ENCODE measurements around the gene SUSD4.
"Not testable (repeated sequence)": the region's sequence is repeated elsewhere in the genome, so short reads cannot be mapped to it uniquely, and the experiment has no call there.

Gene SUSD4

DNA sequence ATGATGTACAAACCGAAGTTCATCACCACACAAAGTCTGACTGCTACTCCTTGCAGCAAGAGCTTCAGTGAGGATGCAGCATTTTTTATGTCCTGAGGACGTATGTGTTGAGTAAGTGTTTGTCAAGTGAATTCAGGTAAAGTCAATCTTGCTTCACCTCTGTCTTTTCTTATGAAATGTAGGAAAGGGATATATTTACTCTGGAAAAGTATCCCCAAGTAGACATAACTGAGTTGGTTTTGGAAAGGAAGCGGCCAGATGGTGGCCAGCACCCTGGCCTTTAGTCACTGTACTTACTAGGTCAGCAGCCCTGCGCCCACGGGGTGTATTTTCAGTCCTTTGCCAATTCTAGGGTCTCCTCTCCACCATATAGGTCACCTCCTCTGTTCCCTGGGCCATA, 75.2 kb downstream of the SUSD4 start:
- DNase-seq, result no peak

DNA sequence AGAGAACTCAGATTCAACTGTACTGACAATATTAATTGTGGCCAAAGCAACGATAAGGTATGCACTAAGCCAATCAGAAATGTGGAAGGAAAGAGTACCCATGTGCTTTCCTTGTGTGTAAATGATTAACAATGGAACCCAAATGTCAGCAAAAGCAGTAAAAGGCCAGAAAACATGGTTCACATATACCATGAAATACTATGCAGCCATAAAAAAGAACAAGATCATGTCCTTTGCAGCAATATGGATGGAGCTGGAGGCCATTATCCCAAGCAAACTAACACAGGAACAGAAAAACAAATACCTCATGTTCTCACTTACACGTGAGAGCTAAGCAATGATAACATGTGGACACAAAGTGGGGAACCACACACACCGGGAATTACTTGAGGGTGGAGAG, 78.5 kb downstream of the SUSD4 start:
- no peak for DNase-seq

DNA sequence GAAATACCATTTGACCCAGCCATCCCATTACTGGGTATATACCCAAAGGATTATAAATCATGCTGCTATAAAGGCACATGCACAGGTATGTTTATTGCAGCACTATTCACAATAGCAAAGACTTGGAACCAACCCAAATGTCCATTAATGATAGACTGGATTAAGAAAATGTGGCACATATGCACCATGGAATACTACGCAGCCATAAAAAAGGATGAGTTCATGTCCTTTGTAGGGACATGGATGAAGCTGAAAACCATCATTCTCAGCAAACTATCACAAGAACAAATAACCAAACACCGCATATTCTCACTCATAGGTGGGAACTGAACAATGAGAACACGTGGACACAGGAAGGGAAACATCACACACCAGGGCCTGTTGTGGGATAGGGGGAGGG, 80.3 kb downstream of the SUSD4 start:
- DNase-seq, result not testable (repeated sequence)

DNA sequence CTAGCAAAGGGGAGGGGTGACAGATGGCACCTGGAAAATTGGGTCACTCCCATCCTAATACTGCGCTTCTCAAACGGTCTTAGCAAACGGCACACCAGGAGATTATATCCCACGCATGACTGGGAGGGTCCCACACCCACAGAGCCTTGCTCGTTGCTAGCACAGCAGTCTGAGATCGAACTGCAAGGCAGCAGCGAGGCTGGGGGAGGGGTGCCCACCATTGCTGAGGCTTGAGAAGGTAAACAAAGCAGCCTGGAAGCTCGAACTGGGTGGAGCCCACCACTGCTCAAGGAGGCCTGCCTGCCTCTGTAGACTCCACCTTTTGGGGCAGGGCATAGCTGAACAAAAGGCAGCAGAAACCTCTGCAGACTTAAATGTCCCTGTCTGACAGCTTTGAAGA, 85.7 kb downstream of the SUSD4 start:
- not testable (repeated sequence) for DNase-seq

DNA sequence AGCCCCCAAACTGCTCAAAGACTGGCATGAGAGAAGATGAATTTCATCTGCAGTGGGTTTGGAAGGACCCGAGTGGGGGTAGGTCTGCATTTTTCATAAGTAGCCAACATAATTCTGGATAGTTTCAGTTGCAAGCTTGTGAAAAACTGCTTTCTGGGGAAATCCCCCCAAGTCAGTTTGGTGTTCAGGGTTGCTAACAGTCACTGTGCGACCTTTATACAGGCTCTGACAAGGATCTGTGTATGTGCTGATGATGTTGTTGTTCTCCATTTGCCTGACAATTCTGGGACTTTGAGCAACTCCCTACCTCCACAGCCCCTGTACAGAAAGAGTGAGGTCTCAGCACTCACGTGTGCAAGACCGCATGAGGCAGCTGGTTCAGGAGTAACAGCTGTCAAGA, 87.9 kb downstream of the SUSD4 start:
- no peak for DNase-seq

DNA sequence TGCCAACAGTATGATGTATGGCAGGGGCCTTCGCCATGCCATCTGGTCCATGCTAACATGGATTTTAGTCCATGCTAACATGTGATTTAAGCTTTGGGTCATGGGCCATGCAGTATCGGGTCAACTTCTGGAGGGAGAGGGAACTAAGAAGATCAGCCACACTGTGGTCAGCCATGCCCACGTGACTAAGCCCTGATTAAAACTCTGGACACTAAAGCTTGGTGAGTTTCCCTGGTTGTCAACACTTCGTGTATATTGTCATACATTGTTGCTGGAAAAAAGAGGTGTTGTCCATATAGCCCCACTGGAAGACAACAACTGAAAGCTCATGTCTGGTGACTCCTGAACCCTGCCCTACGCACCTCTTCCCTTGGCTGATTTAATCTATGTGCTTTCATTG, 90.5 kb downstream of the SUSD4 start:
- no peak for DNase-seq

DNA sequence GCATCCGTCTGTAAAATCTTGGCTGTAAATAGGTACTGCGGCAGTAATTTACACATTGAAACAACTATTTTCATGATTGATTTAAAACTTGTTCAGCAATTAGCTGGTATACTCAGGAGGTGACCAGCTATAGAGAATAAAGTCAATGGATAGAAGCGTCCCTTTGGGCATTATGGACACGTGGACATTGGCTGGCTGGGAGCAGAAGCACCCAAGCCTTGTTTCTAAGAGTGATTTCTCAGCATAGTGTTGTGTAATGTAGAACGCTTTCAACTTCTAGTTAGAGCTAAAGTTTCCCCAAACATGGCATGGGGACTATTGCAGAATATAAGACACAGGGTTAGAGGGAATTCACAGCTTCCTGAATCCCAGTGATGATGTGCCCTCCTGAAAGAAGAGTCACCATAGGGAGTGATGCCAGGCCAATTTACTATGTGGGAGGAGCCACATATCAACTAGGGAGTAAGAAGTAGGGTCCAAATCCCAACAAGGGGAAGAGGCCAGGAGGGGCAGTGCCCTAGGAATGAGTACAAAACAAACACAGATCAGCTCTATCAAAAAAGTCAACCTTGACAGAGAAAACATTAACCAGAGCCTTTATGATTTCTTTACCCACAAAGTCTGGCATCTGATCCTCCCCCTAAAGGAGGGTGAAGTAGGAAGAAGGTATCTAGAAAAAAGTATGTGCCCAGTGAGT, 92.7 kb downstream of the SUSD4 start:
- DNase-seq, result no peak

DNA sequence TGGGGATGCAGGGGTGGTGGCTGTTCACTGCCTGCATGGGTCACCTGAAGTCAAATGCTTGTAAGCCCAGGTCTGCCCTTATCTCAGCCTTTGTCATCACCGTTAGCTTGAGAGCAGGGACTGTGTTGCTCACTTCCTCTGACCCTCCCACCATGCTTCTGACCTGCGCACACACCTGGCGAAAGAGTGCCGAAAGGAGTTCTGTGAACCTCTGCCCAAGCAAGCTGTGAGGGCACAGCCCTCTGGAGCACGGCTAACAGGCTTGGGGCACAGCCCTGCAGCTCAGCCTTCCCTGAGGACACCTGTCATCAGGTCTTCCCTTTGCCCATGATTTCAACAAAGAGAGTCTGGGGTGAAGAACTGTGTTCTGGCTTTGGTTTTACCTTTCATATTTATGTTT, 93.8 kb downstream of the SUSD4 start:
- DNase-seq, result no peak

DNA sequence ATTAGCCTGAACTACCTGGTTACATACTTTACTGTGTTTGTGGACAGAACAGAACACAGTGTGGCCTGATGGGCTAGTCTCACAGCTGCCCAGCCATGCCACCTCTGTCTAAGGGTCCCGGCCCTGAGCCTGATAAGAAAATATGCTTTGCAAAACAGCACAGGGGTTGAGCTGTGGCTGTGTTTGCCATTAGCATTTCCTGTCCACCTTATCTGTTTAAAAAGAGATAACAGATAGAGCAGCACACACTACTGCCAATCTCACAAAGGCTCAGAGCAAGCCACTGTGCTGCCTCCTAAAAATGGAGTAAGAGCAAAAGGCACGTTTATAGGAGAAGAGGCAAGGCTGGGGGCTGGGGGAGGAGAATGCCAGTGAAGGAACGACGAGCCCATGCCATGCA, 95.0 kb downstream of the SUSD4 start:
- no peak for DNase-seq

DNA sequence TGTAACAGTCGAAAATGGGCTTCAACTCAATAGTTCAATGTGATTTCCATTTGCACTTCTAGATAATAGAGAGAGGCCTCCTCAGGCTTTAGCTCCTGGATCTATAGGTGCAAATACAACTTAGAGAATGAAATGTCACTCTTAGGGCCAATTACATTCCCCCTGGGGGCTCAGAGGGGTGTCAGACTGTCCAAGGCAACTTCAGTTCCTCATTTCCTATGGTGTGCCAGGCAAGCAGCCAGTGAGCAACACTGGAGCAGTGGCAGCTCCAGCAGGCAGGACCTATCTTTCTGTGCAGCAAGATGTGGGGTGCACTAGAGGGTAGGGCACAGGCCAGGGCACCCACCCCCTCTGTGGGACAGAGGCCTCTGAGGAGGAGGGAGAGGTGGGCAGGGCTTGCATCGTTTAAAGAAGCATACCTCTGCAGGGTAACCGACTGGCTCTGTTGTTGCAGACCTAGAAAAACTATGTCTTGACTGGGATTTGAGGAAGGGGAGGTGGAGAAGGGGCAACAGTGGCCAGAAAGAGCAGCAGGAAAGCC, 97.3 kb downstream of the SUSD4 start:
- no peak for DNase-seq

DNA sequence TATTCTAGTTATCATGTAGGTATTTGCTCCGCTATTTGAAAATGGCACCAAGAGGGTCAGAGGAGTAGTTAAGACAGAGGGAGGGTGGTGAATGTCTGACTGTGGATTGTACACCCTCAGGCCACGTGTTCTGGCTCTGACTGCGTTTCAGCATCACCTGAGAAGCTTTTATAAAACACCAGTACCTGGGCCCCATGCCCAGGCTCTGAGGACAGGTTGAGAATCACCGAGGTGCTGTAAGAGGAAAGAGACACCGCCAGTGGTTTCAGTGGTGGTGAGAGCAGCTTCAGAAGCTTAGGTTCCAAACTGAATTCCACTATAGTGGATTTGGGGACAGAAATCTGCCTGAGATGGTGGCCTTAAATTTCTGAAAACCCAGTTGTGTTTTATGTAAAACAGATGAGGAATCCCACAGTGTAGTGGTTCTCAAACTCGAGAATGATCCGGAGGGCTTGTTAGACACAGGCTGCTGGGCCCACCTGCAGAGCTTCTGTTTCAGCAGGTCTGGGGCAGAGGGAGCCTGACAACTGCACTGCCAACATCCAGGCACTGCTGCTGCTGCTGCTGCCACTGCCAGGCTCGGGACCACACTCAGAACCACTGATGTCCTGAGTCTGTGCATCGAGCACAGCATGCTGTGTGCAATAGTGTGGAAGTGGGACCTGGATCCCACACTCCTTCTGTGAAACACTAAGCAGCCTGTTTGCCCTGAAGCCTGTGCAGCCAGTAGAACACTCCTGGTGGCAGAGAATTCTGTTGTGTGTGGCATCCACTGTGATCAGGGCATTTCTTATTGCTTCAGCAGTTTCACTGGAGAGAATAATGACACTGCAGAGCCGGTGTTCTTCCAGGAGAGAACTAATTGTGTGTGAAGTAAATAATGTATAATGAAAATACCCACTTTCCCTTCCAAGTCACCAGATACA, 98.7 kb downstream of the SUSD4 start:
- no peak for DNase-seq

DNA sequence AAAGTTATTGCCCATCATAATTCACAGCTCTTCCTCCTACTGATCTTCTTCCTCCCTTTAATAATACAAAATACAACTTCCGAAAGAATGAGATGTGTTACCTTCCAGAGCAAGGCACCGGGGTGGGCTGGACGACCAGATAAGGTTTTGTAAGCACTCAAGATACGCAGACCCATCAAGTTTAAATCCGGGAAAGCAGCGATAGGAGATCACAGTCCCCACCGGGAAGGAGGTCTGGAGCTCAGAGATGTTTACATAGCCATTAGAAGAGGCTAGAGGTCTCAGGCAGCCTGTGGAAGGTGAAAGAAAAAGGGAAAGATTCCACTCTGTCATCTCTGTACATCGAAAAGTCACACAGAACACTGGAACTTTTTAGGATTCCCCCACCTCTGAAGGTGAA, 99.4 kb downstream of the SUSD4 start:
- DNase-seq, result no peak

DNA sequence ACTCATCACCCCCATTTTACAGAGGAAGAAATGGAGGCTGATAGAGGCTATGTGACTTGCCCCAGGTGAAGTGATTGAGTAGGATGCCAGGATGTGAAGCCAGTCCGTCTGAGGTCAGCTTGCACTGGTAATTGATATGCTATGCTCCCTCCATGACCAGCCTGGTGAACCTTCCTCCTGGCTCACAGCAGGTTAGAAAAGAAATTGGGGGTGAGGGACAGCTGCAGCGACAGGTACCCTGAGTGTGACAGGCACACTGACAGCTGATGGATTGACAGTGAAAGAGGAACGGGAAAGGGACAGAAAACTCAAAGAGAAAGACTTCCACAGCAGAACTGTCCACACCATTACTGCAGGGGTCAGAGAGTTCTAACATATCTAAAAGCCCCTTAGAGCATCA, 102.1 kb downstream of the SUSD4 start:
- DNase-seq, result no peak

DNA sequence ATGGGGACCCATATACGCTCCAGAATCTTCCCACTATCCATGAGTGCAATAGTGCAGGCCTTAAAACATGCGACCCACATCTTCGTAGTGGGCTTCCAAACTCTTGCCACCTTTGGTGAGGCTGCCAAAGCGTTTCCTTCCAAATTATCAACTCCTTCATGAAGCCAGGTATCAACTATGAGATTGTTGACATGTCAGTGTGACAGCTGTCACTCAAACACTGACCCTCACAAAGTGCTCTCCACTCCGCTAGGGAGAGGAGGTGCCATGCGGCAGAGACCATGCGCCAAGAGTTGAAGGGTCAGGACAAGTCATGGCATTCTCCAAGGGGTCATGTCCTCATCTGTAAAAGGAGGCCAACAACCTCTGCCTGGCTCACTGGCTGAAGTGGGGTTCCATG, 103.3 kb downstream of the SUSD4 start:
- DNase-seq, result no peak

DNA sequence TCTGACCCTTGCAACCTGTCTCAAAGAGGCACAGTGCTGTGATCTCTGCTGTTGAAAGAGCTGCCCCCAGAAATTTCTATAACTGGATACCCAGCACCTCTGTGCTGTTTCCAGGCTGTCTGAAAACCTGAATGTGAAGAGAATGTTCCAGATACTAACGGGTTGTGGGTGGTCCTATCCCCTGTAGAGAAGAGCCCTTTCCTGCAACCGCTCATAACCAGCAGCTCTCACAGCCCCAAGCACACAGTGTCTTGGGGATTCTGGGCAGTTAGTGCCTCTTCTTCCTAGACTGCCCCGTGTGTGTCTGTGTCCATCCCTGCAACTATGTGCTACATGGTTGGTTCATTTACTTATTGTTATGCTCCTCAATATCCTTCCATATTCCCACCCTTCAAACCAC, 104.5 kb downstream of the SUSD4 start:
- no peak for DNase-seq

DNA sequence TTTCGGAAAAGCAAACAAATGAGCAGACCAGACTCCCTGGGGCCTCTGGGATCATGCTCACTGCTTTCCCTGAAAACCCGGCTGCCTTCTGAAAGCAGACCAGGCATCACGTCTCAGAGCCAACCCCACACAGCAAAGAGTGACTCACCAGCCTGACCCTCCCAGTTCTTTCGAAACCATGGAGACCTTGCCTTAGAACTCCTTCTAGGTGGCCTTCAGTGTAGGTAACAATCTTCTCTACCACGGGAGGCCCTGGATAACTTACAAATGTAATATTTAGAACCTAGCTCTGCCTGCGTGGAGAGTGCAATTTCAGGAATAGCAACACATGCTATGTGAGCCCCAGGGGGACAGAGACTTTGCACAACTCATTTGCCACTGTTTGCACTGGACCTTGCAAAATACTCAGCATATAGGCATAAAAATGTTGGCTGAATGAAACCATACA, 105.2 kb downstream of the SUSD4 start:
- no peak for DNase-seq

DNA sequence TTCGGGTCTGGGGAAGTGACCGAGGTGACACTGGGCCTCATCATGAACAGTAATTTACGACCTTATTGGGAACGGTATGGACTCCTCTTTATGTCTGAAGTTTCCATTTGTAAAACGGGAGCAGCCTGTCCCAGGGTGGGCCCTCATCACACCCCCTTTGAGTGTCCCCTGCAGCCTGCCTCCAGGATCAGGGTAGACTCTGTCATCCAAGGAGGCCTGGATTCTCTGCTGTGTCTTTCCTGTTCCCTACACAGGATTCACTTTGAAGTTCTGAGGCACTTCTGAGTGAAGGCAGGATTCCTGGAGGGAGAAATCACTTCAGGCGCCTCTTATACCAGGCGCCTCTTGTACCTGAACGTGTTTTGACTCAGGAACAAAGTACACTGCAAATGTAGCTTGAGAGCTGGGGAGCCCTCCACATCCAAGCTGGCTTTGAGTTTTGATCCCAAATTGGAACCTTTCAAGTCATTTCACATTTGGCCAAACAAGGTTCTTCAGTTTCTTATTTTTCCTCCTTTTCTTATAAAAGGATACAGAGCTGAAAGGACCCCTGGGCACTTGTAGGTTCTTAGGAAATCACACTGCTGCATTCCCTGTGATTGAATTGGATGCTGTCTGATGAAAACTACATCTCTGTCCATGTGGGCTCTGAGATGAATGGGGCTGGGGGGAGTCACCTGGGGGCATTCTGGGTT, 106.0 kb downstream of the SUSD4 start:
- DNase-seq, result no peak

DNA sequence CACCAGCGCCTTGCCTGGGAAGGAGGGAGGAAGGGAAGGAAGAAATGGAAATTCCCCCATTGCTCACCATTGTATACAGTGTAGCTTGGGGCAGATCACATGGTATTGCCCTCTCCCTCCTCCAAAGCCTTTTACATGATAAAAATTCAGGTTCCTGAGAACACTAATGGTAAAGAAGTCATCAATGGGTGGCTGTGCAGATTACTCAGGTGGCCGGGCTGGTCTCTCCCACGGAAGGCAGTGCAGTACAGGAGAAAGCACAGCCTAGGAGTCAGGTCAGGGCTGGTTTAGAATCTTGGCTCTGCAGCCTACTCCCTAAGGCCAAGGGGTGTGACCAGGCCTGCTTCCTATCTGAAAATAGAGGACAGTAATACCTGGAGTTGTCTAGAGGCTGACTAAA, 107.9 kb downstream of the SUSD4 start:
- no peak for DNase-seq

DNA sequence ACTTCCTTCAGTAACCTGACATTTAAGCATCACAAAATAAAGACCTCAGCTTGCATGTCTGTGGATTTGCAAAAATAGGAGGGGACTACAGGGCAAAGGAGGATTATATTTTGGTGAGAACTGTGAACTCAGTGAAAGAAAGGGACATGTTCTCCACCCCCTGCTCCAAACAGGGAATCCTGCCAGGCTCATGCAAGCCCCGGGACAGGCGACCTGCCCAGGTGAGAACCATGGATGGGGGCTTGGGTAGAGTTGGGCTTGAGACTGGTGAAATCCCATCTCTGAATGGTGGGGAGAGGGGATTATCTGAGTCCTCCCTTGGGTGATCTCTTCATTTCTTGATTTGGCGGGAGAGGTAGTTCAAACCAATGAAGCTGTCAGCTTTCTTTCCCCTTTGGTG, 110.1 kb downstream of the SUSD4 start:
- DNase-seq, result no peak

DNA sequence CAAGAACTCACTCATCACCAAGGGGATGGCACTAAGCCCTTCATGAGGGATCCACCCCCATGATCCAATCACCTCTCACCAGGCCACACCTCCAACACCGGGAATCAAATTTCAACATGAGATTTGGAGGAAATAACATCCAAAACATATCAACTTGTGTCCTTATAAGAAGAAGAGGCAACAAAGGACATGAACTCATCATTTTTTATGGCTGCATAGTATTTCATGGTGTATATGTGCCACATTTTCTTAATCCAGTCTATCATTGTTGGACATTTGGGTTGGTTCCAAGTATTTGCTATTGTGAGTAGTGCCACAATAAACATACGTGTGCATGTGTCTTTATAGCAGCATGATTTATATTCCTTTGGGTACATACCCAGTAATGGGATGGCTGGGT, 112.6 kb downstream of the SUSD4 start:
- DNase-seq, result not testable (repeated sequence)

DNA sequence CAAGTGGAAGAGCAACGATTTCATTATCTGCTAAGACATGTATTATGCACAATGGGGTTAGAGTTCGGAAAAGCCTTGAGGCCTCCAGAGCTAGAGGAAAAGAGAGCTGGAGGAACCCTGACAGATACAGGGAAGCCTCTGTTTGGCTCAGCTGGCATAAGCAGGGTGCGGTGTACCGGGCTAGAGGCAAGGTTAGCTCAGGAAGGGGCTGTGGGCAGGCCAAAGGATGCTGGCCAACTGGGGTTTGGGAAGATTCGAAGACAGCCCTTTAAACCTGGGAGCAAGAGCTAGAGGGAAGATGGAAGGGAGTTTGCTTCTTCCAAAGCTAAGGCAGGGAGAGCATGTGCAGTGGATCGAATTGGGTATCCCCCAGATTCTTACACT, 113.4 kb downstream of the SUSD4 start:
- DNase-seq, result no peak

DNA sequence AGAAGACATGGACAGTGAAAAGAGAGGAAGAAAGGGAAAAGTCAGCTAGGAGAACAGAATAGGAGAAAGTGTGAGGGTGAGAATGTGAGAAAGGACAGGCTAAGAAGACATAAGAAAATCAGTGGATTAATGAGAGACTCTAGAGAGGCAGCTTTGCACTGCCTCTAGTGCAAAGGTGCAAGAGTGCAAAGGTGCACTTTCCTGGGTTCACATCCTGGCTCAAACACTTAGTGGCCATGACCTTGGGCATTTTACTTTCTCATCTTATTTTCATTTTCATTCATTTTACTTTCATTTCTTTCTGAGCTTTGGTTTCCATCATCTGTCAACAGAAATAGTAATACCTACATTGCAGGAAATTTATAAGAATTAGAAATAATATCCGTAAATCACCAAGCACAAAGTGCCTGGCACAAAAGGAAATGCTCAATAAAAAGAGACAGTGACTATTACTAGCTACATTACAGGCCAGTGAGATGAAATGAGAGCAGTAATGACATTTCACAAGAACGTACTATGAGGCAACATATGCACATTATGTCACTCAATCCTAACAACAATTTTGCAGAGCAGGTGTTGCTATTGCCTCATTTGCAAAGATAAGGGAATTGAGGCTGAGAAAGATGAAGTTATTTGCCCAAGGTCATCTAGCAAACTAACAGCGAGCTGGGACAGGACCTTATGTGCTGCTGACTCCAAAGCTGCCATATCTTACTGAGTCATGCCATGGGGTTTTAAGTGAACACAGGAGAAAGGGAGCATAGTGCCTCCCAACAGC, 113.9 kb downstream of the SUSD4 start:
- DNase-seq, result no peak

DNA sequence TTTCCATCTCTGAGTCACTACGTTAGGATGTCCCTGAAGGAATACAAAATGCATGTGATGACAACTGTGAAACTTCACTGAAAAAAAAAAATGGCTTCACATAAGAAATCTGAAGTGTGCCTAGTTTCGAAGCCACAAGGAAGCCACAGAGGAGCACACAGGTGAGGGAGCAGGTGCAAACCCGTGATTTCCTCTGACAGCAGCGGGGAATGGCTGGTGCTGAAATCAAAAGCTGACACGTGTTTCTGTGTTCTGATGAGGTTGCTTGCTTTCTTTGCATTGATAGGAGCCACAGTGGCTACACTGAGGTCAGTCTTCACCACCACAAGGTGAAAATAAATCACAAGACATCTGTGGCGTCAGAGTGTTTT, 115.2 kb downstream of the SUSD4 start:
- DNase-seq, result peak; percentile 36

Measured in effector CD4-positive, alpha-beta T cell (primary cell).